ENCODE results near the gene EPB41L4B. TPM values are rescaled to one million over a fixed set of nuclear protein-coding genes. Genes with fewer than 3 reads are reported as not detected.

The EPB41L4B gene
- total RNA-seq, 2 donors from 2014 or later = 6.4 to 6.6 TPM

- TF ChIP-seq CTCF (conservative IDR thresholded peaks at IDR 0.05) = peak; percentile 92
- H3K36me3 Mint-ChIP-seq (ENCODE audit: low read depth) = no peaks in the 10 kb centered on the region
These were observed 128.0 kb downstream of the EPB41L4B start for GRCh38 chr9:109192732-109193361.

GRCh38 chr9:109191746-109192145 is 129.1 kb downstream of the EPB41L4B start:
- H3K36me3 ChIP-seq (ENCODE audit: control insufficient read depth, insufficient read depth, low read length) = no peaks in the 10 kb centered on the region
- Mint-ChIP-seq H3K9me3 (no peaks in the 10 kb centered on the region), H3K27ac (no peak overlapping the region), H3K36me3 (ENCODE audit: low read depth) (no peaks in the 10 kb centered on the region), H3K4me3 (no peak overlapping the region), H3K27me3 (ENCODE audit: insufficient read depth) (peaks cover 9% of the 10 kb centered on the region), H3K4me1 (no peaks in the 10 kb centered on the region)
- H3K4me1 ChIP-seq (ENCODE audit: control insufficient read depth, insufficient read depth, low read length) = no peaks in the 10 kb centered on the region
- no peak for TF ChIP-seq CTCF (conservative IDR thresholded peaks at IDR 0.05)
- H3K4me3 ChIP-seq (ENCODE audit: low read length) = no peak overlapping the region
- 87 to 97% methylated on average over 9 of the region's 9 CpGs for WGBS, 2 experiments (ENCODE audit: insufficient coverage in 1 of 2, insufficient read length in 1 of 2)
- H3K27ac ChIP-seq (ENCODE audit: low read depth, low read length) = no peak overlapping the region
- no peak overlapping the region for H3K9ac ChIP-seq (ENCODE audit: extremely low read depth, low read length, poor library complexity, severe bottlenecking)
- no peak for DNase-seq
- H3K9me3 ChIP-seq (ENCODE audit: control insufficient read depth, low read length) = no peaks in the 10 kb centered on the region
- H3K27me3 ChIP-seq (ENCODE audit: control insufficient read depth, insufficient read depth, low read length, poor library complexity, severe bottlenecking) = no peaks in the 10 kb centered on the region

More at GRCh38 chr9:109192732-109193361, 128.0 kb downstream of the EPB41L4B start:
- Histone ChIP-seq H3K36me3 (ENCODE audit: control insufficient read depth, insufficient read depth, low read length) (no peaks in the 10 kb centered on the region), H3K4me3 (ENCODE audit: low read length) (no peak overlapping the region), H3K27ac (ENCODE audit: low read depth, low read length) (no peak overlapping the region), H3K27me3 (ENCODE audit: control insufficient read depth, insufficient read depth, low read length, poor library complexity, severe bottlenecking) (no peaks in the 10 kb centered on the region), H3K9me3 (ENCODE audit: control insufficient read depth, low read length) (no peaks in the 10 kb centered on the region), H3K4me1 (ENCODE audit: control insufficient read depth, insufficient read depth, low read length) (no peaks in the 10 kb centered on the region), H3K9ac (ENCODE audit: extremely low read depth, low read length, poor library complexity, severe bottlenecking) (no peak overlapping the region)
- no peaks in the 10 kb centered on the region for H3K9me3 Mint-ChIP-seq
- no peak overlapping the region for H3K4me3 Mint-ChIP-seq
- H3K27me3 Mint-ChIP-seq (ENCODE audit: insufficient read depth) = peaks cover 9% of the 10 kb centered on the region
- no peaks in the 10 kb centered on the region for H3K4me1 Mint-ChIP-seq
- no peak overlapping the region for H3K27ac Mint-ChIP-seq
- peak; percentile 89 for DNase-seq
- WGBS, 2 experiments (ENCODE audit: insufficient coverage in 1 of 2, insufficient read length in 1 of 2) = 43 to 55% methylated on average over 5 to 7 of the region's 7 CpGs

GRCh38 chr9:109190151-109190550 is 130.7 kb downstream of the EPB41L4B start:
- H3K27me3 Mint-ChIP-seq (ENCODE audit: insufficient read depth) = peaks cover 9% of the 10 kb centered on the region
- no peak for DNase-seq

More at GRCh38 chr9:109190151-109190550, 130.7 kb downstream of the EPB41L4B start:
- Histone ChIP-seq H3K27ac (ENCODE audit: low read depth, low read length) (no peak overlapping the region), H3K27me3 (ENCODE audit: control insufficient read depth, insufficient read depth, low read length, poor library complexity, severe bottlenecking) (no peaks in the 10 kb centered on the region), H3K4me1 (ENCODE audit: control insufficient read depth, insufficient read depth, low read length) (no peaks in the 10 kb centered on the region), H3K9ac (ENCODE audit: extremely low read depth, low read length, poor library complexity, severe bottlenecking) (no peak overlapping the region), H3K4me3 (ENCODE audit: low read length) (no peak overlapping the region), H3K36me3 (ENCODE audit: control insufficient read depth, insufficient read depth, low read length) (no peaks in the 10 kb centered on the region), H3K9me3 (ENCODE audit: control insufficient read depth, low read length) (no peaks in the 10 kb centered on the region)
- H3K4me1 Mint-ChIP-seq = no peaks in the 10 kb centered on the region
- TF ChIP-seq CTCF (conservative IDR thresholded peaks at IDR 0.05) = no peak
- H3K36me3 Mint-ChIP-seq (ENCODE audit: low read depth) = no peaks in the 10 kb centered on the region
- no peak overlapping the region for H3K27ac Mint-ChIP-seq
- H3K9me3 Mint-ChIP-seq = no peaks in the 10 kb centered on the region
- no peak overlapping the region for H3K4me3 Mint-ChIP-seq
- WGBS, 2 experiments (ENCODE audit: insufficient coverage in 1 of 2, insufficient read length in 1 of 2) = 83 to 95% methylated on average over 1 of the region's 1 CpG
